Stimulated activated naive B cell treated with anti-CD40 and anti-IgM and Interleukin-4, amounts not matched to agents 10 μg/mL and 1 μg/mL and 100 μg/mL, for 72 hours (primary cell): ENCODE results near the gene EGFL8.

Experiments
- ATAC-seq, 2 donors: fragments of 150-1000 bp; cut with Tn5 transposase; replicated peaks; 2 replicates each; pipeline ENCODE4 v1.10.0; 2021; ENCODE audit warnings: moderate library complexity in 1 of 2
- DNase-seq: peaks from one replicate; pipeline ENCODE4 v3.0.0; 2021
- H3K27ac Mint-ChIP-seq: one replicate; pipeline ENCODE4 v1.8.0; 2022; ENCODE audit warnings: mild to moderate bottlenecking, mixed read lengths
- H3K27me3 Mint-ChIP-seq, 2 donors: one replicate each; pipeline ENCODE4 v1.8.0; 2022; ENCODE audit warnings: mixed read lengths in 2 of 2
- H3K36me3 Mint-ChIP-seq, 2 donors: one replicate each; pipeline ENCODE4 v1.8.0; 2022; ENCODE audit warnings: mixed read lengths in 2 of 2, mild to moderate bottlenecking in 1 of 2
- H3K4me1 Mint-ChIP-seq, 2 donors: one replicate each; pipeline ENCODE4 v1.8.0; 2022; ENCODE audit warnings: mixed read lengths in 2 of 2, mild to moderate bottlenecking in 1 of 2
- H3K4me3 Mint-ChIP-seq, 2 donors: one replicate each; pipeline ENCODE4 v1.8.0; 2022; ENCODE audit warnings: mild to moderate bottlenecking in 2 of 2, mixed read lengths in 2 of 2, moderate library complexity in 1 of 2
- H3K9me3 Mint-ChIP-seq, 2 donors: one replicate each; pipeline ENCODE4 v1.8.0; 2022; ENCODE audit warnings: mixed read lengths in 2 of 2, mild to moderate bottlenecking in 1 of 2

EGFL8 gene

GRCh38 chr6:32215617-32216016 lies 51.2 kb downstream of the EGFL8 start:
- peaks cover 10 to 11% of the 10 kb centered on the region in 2 donors for H3K4me1 Mint-ChIP-seq
- no peaks in the 10 kb centered on the region for H3K9me3 Mint-ChIP-seq
- no peaks in the 10 kb centered on the region for H3K36me3 Mint-ChIP-seq
- H3K27me3 Mint-ChIP-seq: peaks cover 0 to 6% of the 10 kb centered on the region in 2 donors
- no peak for DNase-seq
- H3K27ac Mint-ChIP-seq: no peak overlapping the region
- H3K4me3 Mint-ChIP-seq: no peak overlapping the region
- no peak for ATAC-seq

GRCh38 chr6:32216285-32216684 lies 51.9 kb downstream of the EGFL8 start:
- Mint-ChIP-seq H3K27ac (no peak overlapping the region), H3K27me3 (peaks cover 0 to 6% of the 10 kb centered on the region in 2 donors), H3K4me3 (no peak overlapping the region), H3K9me3 (no peaks in the 10 kb centered on the region), H3K4me1 (peaks cover 10 to 11% of the 10 kb centered on the region in 2 donors), H3K36me3 (no peaks in the 10 kb centered on the region)
- DNase-seq (no peak), ATAC-seq (no peak)

DNA sequence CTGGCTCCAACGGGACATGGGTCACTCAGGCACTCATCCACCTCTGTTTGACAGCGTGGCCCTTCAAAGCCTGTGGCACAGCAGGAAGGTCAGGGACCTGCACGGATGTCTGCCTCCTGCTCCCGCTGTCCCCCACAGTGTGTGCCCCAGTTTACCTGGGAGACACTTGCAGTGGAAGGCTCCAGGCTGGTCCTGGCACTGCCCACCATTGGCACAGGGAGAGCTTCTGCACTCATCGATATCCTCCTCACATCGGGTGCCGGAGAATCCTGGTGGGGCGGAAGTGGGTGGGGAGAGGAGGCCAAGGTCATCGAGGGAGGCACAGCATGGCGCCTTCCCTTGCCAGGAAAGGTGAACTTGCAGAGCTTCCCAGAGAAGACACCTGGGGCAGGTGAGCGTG lies 52.6 kb downstream of the EGFL8 start:
- peaks cover 0 to 6% of the 10 kb centered on the region in 2 donors for H3K27me3 Mint-ChIP-seq
- no peaks in the 10 kb centered on the region for H3K36me3 Mint-ChIP-seq
- no peak overlapping the region for H3K4me3 Mint-ChIP-seq
- no peak for DNase-seq
- ATAC-seq: no peak
- peaks cover 10 to 11% of the 10 kb centered on the region in 2 donors for H3K4me1 Mint-ChIP-seq
- H3K9me3 Mint-ChIP-seq: no peaks in the 10 kb centered on the region
- no peak overlapping the region for H3K27ac Mint-ChIP-seq
